HepG2 (cell line): ENCODE measurements around the gene SV2A. TPM values are rescaled to one million over a fixed set of nuclear protein-coding genes. Genes with fewer than 3 reads are reported as not detected.
A peak's percentile ranks its signal among the peaks of the same experiment; 100 is the strongest.

ENCODE experiments used
- CEBPZ ChIP-seq: IDR thresholded peaks from 2 replicates; pipeline ENCODE4 v1.6.1; 2012; ENCODE audit warnings: low read length, improper control_type of control experiment
- DRAP1 ChIP-seq: IDR thresholded peaks from 2 replicates; pipeline ENCODE4 v1.6.1; 2016; ENCODE audit warnings: missing genetic modification reagents, missing compliant biosample characterization
- FLYWCH1 ChIP-seq: sonication (generic); formaldehyde crosslinking; IDR thresholded peaks from 2 replicates; pipeline ENCODE4 v1.8.1; 2023; ENCODE audit warnings: mild to moderate bottlenecking, missing genetic modification reagents
- GATAD1 ChIP-seq: IDR thresholded peaks from 2 replicates; pipeline ENCODE4 v1.6.1; 2016; ENCODE audit warnings: missing genetic modification reagents, missing compliant biosample characterization
- MIER3 ChIP-seq: IDR thresholded peaks from 2 replicates; pipeline ENCODE4 v1.6.1; 2016; ENCODE audit warnings: missing compliant biosample characterization, borderline replicate concordance
- MTF1 ChIP-seq: sonication (generic); formaldehyde crosslinking; IDR thresholded peaks from 2 replicates; pipeline ENCODE4 v1.5.0; 2020; ENCODE audit warnings: missing genetic modification reagents
- MZF1 ChIP-seq: sonication (generic); formaldehyde crosslinking; IDR thresholded peaks from 2 replicates; pipeline ENCODE4 v1.8.1; 2023; ENCODE audit warnings: mild to moderate bottlenecking, missing genetic modification reagents, borderline replicate concordance
- PHF5A ChIP-seq: IDR thresholded peaks from one replicate; pipeline ENCODE4 v1.6.1; 2018; ENCODE audit warnings: low read depth, missing genetic modification reagents; ENCODE audit not compliant: unreplicated experiment
- SMYD3 ChIP-seq: sonication (generic); formaldehyde crosslinking; IDR thresholded peaks from 2 replicates; pipeline ENCODE4 v1.8.1; 2023; ENCODE audit warnings: mild to moderate bottlenecking, missing genetic modification reagents
- UBTF ChIP-seq: sonication (generic); formaldehyde crosslinking; IDR thresholded peaks from 2 replicates; pipeline ENCODE4 v1.4.0; 2020; ENCODE audit warnings: mild to moderate bottlenecking, missing genetic modification reagents
- ZNF256 ChIP-seq: sonication (generic); formaldehyde crosslinking; conservative IDR thresholded peaks from 2 replicates; pipeline ENCODE4 v1.4.0; 2020; ENCODE audit warnings: missing genetic modification reagents
- ZNF335 ChIP-seq: sonication (generic); formaldehyde crosslinking; IDR thresholded peaks from 2 replicates; pipeline ENCODE4 v1.4.0; 2020; ENCODE audit warnings: missing genetic modification reagents
- ZNF501 ChIP-seq: sonication (generic); formaldehyde crosslinking; IDR thresholded peaks from 2 replicates; pipeline ENCODE4 v1.5.1; 2020; ENCODE audit warnings: mild to moderate bottlenecking, moderate library complexity, missing genetic modification reagents
- ZNF703 ChIP-seq: sonication (generic); formaldehyde crosslinking; IDR thresholded peaks from 2 replicates; pipeline ENCODE4 v1.5.1; 2020; ENCODE audit warnings: missing genetic modification reagents, mild to moderate bottlenecking, moderate library complexity, borderline replicate concordance
- polyA plus RNA-seq, 8 experiments: library from polyadenylated mRNA; depleted of rRNA in 3 of 8; stranded (reverse) in 7 of 8; unstranded in 1 of 8; fragments of >200 nt; fragmentation: Illumina TruSeq in 4 of 8; extraction: Trizol in 4 of 8; gene quantifications; 2 replicates each; pipeline versions ENCODE4 v1.2.1 to v1.2.3, GENCODE V29; 2011 to 2016; ENCODE audit warnings: low read depth in 4 of 8, missing spikeins in 1 of 8, mixed read lengths in 1 of 8; ENCODE audit not compliant: insufficient read depth in 1 of 8
- total RNA-seq, 5 experiments: library from RNA; depleted of rRNA; stranded (reverse); fragments of >200 nt; fragmentation: Illumina TruSeq; extraction: Trizol; gene quantifications; 2 replicates each; pipeline ENCODE4 v1.2.3, GENCODE V29; 2016; ENCODE audit warnings: low read depth in 1 of 5
- TF ChIP-seq, protein P1 (sequence below): sonication (generic); formaldehyde crosslinking; IDR thresholded peaks from 2 replicates; pipeline ENCODE4 v1.4.0; 2020; ENCODE audit warnings: missing genetic modification reagents
- TF ChIP-seq, protein P2 (sequence below): sonication (generic); formaldehyde crosslinking; IDR thresholded peaks from 2 replicates; pipeline ENCODE4 v1.4.0; 2020; ENCODE audit warnings: missing genetic modification reagents, borderline replicate concordance

Gene SV2A
- total and polyA plus RNA-seq, 2 of the 13 experiments (the other 11 are each of a cell fraction or from before 2014, with no cell fraction given), result 0.84 to 1.9 TPM

DNA sequence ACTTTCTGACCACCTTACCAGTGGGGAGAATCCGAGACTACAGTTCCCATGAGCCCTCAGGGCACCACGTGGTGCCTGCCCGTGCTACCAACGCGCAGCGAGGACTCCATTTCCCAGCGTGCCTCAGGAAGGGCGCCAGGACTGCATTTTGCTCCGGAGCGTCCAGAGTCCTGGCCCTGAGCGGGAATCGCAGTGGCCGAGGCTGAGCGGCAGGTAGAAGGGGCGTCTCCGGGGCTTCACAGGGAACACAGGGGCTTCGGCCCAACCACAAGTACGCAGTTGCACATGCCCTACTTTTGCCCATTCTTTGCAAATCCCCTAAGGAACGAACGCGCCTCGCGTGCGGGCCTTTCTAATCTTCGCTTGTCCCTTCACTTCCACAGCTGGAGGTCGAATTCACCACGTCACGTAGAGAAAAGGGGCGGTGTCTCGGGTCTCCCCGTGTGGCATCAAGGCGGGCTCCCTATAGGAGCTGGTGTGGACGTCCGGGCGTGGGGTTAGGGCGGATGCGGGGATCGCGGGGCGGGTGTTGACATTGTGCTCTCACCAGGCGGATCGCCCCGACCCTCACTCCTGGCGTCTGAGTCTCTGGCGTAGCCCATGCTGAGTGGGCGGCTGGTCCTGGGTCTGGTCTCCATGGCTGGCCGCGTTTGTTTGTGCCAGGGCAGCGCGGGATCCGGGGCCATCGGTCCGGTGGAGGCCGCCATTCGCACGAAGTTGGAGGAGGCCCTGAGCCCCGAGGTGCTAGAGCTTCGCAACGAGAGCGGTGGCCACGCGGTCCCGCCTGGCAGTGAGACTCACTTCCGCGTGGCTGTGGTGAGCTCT is 18.0 kb downstream of the SV2A start, which contains the start of gene BOLA1 (continued):
- TF ChIP-seq MIER3, result no peak
- TF ChIP-seq ZNF703, result no peak
- TF ChIP-seq UBTF (CRISPR knock-in tag), result no peak
- TF ChIP-seq SMYD3 (CRISPR knock-in tag), result no peak
- peak; percentile 55; the same call in 1 of the 2 replicates for TF ChIP-seq ZNF501 (CRISPR knock-in tag)
- TF ChIP-seq PHF5A (CRISPR knock-in tag), result peak; percentile 68
- TF ChIP-seq ZNF335 (CRISPR knock-in tag), result peak; percentile 79; the same call in 1 of the 2 replicates
- TF ChIP-seq, protein P1, sequence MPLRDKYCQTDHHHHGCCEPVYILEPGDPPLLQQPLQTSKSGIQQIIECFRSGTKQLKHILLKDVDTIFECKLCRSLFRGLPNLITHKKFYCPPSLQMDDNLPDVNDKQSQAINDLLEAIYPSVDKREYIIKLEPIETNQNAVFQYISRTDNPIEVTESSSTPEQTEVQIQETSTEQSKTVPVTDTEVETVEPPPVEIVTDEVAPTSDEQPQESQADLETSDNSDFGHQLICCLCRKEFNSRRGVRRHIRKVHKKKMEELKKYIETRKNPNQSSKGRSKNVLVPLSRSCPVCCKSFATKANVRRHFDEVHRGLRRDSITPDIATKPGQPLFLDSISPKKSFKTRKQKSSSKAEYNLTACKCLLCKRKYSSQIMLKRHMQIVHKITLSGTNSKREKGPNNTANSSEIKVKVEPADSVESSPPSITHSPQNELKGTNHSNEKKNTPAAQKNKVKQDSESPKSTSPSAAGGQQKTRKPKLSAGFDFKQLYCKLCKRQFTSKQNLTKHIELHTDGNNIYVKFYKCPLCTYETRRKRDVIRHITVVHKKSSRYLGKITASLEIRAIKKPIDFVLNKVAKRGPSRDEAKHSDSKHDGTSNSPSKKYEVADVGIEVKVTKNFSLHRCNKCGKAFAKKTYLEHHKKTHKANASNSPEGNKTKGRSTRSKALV (CRISPR knock-in tag), result no peak
- TF ChIP-seq FLYWCH1, result no peak
- TF ChIP-seq MZF1, result no peak
- TF ChIP-seq GATAD1 (CRISPR knock-in tag), result peak; percentile 80
- TF ChIP-seq MTF1, result no peak
- no peak for TF ChIP-seq ZNF256
- TF ChIP-seq, protein P2, sequence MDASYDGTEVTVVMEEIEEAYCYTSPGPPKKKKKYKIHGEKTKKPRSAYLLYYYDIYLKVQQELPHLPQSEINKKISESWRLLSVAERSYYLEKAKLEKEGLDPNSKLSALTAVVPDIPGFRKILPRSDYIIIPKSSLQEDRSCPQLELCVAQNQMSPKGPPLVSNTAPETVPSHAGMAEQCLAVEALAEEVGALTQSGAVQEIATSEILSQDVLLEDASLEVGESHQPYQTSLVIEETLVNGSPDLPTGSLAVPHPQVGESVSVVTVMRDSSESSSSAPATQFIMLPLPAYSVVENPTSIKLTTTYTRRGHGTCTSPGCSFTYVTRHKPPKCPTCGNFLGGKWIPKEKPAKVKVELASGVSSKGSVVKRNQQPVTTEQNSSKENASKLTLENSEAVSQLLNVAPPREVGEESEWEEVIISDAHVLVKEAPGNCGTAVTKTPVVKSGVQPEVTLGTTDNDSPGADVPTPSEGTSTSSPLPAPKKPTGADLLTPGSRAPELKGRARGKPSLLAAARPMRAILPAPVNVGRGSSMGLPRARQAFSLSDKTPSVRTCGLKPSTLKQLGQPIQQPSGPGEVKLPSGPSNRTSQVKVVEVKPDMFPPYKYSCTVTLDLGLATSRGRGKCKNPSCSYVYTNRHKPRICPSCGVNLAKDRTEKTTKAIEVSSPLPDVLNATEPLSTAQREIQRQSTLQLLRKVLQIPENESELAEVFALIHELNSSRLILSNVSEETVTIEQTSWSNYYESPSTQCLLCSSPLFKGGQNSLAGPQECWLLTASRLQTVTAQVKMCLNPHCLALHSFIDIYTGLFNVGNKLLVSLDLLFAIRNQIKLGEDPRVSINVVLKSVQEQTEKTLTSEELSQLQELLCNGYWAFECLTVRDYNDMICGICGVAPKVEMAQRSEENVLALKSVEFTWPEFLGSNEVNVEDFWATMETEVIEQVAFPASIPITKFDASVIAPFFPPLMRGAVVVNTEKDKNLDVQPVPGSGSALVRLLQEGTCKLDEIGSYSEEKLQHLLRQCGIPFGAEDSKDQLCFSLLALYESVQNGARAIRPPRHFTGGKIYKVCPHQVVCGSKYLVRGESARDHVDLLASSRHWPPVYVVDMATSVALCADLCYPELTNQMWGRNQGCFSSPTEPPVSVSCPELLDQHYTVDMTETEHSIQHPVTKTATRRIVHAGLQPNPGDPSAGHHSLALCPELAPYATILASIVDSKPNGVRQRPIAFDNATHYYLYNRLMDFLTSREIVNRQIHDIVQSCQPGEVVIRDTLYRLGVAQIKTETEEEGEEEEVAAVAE (CRISPR knock-in tag), result 0 out of 2 replicates have a peak, but pooled peaks have one; percentile 39
- TF ChIP-seq CEBPZ, result no peak
- TF ChIP-seq DRAP1, result peak; percentile 53
